HEK293 (cell line): ENCODE measurements around the gene CHRDL1.

ENCODE experiments used
- IKZF3 ChIP-seq: fragments of 450-650 bp; IDR thresholded peaks from 2 replicates; pipeline ENCODE4 v1.5.0; 2018; ENCODE audit warnings: missing biosample characterization, mild to moderate bottlenecking, missing genetic modification characterization, moderate library complexity
- MYNN ChIP-seq: fragments of 450-650 bp; formaldehyde crosslinking; IDR thresholded peaks from 2 replicates; pipeline ENCODE4 v1.5.1; 2016; ENCODE audit warnings: missing biosample characterization, missing genetic modification characterization, borderline replicate concordance
- SCRT2 ChIP-seq: fragments of 450-650 bp; formaldehyde crosslinking; IDR thresholded peaks from 2 replicates; pipeline ENCODE4 v1.5.1; 2016; ENCODE audit warnings: missing biosample characterization, missing genetic modification characterization
- ZNF10 ChIP-seq: fragments of 450-650 bp; formaldehyde crosslinking; IDR thresholded peaks from 2 replicates; pipeline ENCODE4 v1.5.1; 2017; ENCODE audit warnings: missing biosample characterization, missing genetic modification characterization
- ZNF157 ChIP-seq: fragments of 450-650 bp; formaldehyde crosslinking; IDR thresholded peaks from 2 replicates; pipeline ENCODE4 v1.5.1; 2016; ENCODE audit warnings: missing biosample characterization, missing genetic modification characterization
- ZNF302 ChIP-seq: fragments of 450-650 bp; formaldehyde crosslinking; IDR thresholded peaks from 2 replicates; pipeline ENCODE4 v1.5.1; 2016; ENCODE audit warnings: missing biosample characterization, missing genetic modification characterization, low read depth
- ZNF529 ChIP-seq: fragments of 450-650 bp; formaldehyde crosslinking; IDR thresholded peaks from 2 replicates; pipeline ENCODE4 v1.5.1; 2017; ENCODE audit warnings: missing genetic modification characterization, missing biosample characterization; ENCODE audit not compliant: insufficient replicate concordance
- ZNF549 ChIP-seq: fragments of 450-650 bp; IDR thresholded peaks from 2 replicates; pipeline ENCODE4 v1.5.1; 2018; ENCODE audit warnings: missing biosample characterization, missing genetic modification characterization, mild to moderate bottlenecking, inconsistent platforms, moderate library complexity
- TF ChIP-seq, protein P1 (sequence below): fragments of 450-650 bp; formaldehyde crosslinking; IDR thresholded peaks from 2 replicates; pipeline ENCODE4 v1.5.1; 2016; ENCODE audit warnings: missing biosample characterization, missing genetic modification characterization
- TF ChIP-seq, protein P2 (sequence below): fragments of 450-650 bp; formaldehyde crosslinking; IDR thresholded peaks from 2 replicates; pipeline ENCODE4 v1.5.1; 2016; ENCODE audit warnings: missing biosample characterization, missing genetic modification characterization
- TF ChIP-seq, protein P3 (sequence below): fragments of 450-650 bp; formaldehyde crosslinking; IDR thresholded peaks from 2 replicates; pipeline ENCODE4 v1.5.1; 2016; ENCODE audit warnings: missing biosample characterization, missing genetic modification characterization
- TF ChIP-seq, protein P4 (sequence below): fragments of 450-650 bp; formaldehyde crosslinking; IDR thresholded peaks from 2 replicates; pipeline ENCODE4 v1.5.1; 2017; ENCODE audit warnings: missing biosample characterization, mild to moderate bottlenecking, missing genetic modification characterization, moderate library complexity

DNA sequence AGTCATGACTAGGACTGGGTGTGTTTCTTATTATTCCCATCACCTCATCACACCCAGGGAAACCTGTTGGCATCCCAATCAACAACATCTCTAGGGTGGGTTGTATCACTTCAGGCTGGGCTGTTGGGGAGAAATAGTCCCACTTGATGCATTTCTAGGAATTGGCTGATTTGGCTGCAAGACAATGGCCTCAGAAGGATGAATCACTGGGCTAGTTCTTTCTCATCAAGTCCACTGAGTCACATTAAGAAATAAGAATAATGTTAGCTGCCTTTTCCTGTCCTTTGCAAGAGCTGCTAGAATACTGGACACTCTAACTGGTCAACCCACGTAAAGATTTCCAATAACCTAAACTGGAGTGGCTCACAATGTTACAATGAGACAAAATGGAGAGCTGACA lies 104.2 kb downstream of the CHRDL1 start:
- TF ChIP-seq, protein P1, sequence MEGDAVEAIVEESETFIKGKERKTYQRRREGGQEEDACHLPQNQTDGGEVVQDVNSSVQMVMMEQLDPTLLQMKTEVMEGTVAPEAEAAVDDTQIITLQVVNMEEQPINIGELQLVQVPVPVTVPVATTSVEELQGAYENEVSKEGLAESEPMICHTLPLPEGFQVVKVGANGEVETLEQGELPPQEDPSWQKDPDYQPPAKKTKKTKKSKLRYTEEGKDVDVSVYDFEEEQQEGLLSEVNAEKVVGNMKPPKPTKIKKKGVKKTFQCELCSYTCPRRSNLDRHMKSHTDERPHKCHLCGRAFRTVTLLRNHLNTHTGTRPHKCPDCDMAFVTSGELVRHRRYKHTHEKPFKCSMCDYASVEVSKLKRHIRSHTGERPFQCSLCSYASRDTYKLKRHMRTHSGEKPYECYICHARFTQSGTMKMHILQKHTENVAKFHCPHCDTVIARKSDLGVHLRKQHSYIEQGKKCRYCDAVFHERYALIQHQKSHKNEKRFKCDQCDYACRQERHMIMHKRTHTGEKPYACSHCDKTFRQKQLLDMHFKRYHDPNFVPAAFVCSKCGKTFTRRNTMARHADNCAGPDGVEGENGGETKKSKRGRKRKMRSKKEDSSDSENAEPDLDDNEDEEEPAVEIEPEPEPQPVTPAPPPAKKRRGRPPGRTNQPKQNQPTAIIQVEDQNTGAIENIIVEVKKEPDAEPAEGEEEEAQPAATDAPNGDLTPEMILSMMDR (tag by site-specific recombination) = no peak
- no peak for TF ChIP-seq ZNF157 (tag by site-specific recombination)
- TF ChIP-seq, protein P2, sequence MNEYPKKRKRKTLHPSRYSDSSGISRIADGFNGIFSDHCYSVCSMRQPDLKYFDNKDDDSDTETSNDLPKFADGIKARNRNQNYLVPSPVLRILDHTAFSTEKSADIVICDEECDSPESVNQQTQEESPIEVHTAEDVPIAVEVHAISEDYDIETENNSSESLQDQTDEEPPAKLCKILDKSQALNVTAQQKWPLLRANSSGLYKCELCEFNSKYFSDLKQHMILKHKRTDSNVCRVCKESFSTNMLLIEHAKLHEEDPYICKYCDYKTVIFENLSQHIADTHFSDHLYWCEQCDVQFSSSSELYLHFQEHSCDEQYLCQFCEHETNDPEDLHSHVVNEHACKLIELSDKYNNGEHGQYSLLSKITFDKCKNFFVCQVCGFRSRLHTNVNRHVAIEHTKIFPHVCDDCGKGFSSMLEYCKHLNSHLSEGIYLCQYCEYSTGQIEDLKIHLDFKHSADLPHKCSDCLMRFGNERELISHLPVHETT (tag by site-specific recombination) = no peak
- no peak for TF ChIP-seq ZNF529
- TF ChIP-seq, protein P3, sequence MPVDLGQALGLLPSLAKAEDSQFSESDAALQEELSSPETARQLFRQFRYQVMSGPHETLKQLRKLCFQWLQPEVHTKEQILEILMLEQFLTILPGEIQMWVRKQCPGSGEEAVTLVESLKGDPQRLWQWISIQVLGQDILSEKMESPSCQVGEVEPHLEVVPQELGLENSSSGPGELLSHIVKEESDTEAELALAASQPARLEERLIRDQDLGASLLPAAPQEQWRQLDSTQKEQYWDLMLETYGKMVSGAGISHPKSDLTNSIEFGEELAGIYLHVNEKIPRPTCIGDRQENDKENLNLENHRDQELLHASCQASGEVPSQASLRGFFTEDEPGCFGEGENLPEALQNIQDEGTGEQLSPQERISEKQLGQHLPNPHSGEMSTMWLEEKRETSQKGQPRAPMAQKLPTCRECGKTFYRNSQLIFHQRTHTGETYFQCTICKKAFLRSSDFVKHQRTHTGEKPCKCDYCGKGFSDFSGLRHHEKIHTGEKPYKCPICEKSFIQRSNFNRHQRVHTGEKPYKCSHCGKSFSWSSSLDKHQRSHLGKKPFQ = no peak
- no peak for TF ChIP-seq ZNF10
- TF ChIP-seq ZNF549 = no peak
- no peak for TF ChIP-seq IKZF3
- no peak for TF ChIP-seq MYNN (tag by site-specific recombination)
- no peak for TF ChIP-seq SCRT2 (tag by site-specific recombination)
- TF ChIP-seq ZNF302 (tag by site-specific recombination) = no peak
- TF ChIP-seq, protein P4, sequence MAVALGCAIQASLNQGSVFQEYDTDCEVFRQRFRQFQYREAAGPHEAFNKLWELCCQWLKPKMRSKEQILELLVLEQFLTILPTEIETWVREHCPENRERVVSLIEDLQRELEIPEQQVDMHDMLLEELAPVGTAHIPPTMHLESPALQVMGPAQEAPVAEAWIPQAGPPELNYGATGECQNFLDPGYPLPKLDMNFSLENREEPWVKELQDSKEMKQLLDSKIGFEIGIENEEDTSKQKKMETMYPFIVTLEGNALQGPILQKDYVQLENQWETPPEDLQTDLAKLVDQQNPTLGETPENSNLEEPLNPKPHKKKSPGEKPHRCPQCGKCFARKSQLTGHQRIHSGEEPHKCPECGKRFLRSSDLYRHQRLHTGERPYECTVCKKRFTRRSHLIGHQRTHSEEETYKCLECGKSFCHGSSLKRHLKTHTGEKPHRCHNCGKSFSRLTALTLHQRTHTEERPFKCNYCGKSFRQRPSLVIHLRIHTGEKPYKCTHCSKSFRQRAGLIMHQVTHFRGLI (tag by site-specific recombination) = no peak
